ENCODE measurements around the gene ANKS3.

The ANKS3 gene

GRCh38 chr16:4693956-4694641, 40.0 kb downstream of the ANKS3 start:
- peak; percentile 70 for DNase-seq (ENCODE audit: low read depth)
- no peak for TF ChIP-seq CTCF (conservative IDR thresholded peaks at IDR 0.05; ENCODE audit: control insufficient read depth, insufficient read depth, low read depth, low read length)
- peak overlapping the region; percentile 70 for H3K4me3 ChIP-seq (ENCODE audit: control insufficient read depth, low read depth, low read length)

DNA sequence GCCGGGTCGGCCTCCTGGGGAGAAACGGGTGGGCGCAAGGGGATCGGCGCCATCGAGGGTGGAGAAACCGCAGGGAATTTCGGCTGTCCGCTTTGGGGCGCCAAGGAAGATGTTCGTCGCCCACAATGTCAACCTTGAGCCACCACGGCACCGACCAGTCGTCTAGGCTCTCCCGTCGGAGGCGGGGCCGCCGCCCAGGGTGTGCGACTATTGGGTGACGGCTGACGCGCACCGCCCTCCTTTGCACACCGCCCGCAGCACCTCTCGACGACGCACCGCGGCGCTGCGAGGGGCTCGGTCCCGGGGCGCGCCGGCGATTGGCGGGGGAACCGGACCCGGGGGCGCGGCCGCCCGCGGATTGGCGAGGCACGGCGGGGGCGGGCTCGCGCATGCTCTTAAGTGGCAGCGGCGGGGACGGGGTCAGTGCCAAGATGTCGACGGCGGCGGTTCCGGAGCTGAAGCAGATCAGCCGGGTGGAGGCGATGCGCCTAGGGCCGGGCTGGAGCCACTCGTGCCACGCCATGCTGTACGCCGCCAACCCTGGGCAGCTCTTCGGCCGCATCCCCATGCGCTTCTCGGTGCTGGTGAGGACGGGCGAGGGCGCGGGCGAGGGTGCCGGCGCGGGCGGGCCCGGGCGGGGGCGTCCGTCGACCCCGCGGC, 40.6 kb downstream of the ANKS3 start, which contains the start of gene NUDT16L1:
Gene NUDT16L1, plus strand, starts transcription at position 267 of the 660 bp plus-strand sequence. Its CDS starts 165 bp downstream, at position 432.
- no peak for TF ChIP-seq CTCF (conservative IDR thresholded peaks at IDR 0.05; ENCODE audit: control insufficient read depth, insufficient read depth, low read depth, low read length)
- peak within 1 kb of the TSS; percentile 70 for H3K4me3 ChIP-seq (ENCODE audit: control insufficient read depth, low read depth, low read length)
- DNase-seq (ENCODE audit: low read depth) = peak; percentile 87

- H3K4me3 ChIP-seq (ENCODE audit: control insufficient read depth, low read depth, low read length) = peak overlapping the region; percentile 62
- no peak for DNase-seq (ENCODE audit: low read depth)
- no peak for TF ChIP-seq CTCF (conservative IDR thresholded peaks at IDR 0.05; ENCODE audit: control insufficient read depth, insufficient read depth, low read depth, low read length)
Observed at GRCh38 chr16:4692460-4693295, 41.4 kb downstream of the ANKS3 start.

DNA sequence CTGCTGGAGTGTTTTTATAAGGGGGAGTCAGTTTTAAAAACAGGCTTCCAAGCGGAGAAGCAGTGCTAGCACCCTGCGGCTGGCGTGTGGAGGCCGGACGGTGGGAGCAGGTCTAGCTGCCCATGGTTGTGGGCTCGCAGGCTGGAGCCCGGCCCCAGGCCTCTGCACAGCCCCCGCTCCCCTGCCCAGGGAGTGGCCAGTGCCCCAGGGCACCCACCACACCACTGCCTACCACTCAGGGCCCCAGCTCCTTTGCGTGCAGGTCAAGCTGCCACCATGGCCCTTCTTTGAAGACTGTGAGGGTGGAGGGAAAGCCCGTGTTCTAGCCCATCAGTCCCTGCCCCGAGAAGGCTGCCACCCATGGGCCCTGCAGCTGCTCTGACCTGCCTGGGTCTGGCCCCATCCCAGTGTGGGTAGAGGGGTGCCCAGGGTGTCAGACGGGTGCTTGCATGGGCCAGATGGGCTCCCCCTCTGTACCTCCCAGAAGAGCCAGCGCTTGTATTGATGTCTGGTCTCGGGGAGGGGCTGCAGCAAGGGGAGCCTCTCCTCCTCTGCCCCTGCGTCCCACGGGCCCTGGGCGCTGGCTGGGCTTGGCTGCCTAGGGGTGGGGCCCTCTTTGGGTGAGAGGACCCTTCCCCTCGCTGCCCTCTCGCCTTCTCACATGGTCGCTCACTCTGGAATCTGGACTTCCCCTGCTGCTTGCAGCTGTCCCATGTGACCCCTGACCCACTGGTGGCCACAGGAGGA, 42.2 kb downstream of the ANKS3 start:
- H3K4me3 ChIP-seq (ENCODE audit: control insufficient read depth, low read depth, low read length) = no peak overlapping the region
- TF ChIP-seq CTCF (conservative IDR thresholded peaks at IDR 0.05; ENCODE audit: control insufficient read depth, insufficient read depth, low read depth, low read length) = no peak
- no peak for DNase-seq (ENCODE audit: low read depth)

DNA sequence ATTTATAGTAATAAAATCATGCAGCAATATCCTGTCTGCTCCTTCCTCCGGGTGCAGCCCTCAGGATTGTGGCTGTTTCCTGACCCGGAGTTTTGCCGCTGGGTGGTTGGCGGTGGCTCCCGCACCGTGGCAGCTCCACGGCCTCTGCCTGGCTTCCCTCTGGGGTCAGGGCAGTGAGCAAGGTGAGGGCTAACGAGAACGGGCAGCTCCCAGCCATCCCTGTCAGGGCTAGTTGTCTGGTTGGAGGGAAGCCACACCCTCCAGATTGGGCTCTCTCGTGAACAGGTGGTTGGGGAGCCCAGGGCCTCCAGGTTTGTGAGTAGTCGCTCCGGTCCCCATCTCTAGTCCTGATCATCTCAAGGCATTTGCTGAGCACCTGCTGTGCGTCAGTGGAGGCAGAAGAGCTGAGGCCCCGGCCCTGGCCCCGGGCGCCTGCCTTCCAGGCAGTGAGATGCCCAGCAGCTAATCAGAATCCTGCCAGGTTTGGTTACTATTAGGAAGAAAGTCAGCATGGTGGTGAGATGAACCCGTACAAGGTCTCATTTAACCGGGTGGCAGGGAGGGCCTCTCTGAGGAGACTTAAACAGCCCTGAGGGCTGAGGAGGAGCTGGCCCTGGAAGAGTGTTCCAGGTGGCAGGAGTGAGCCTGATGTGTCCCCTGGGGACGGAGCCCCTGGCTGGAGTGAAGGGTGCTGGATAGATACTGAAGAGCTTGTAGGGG, 43.0 kb downstream of the ANKS3 start:
- no peak for DNase-seq (ENCODE audit: low read depth)
- H3K4me3 ChIP-seq (ENCODE audit: control insufficient read depth, low read depth, low read length) = no peak overlapping the region

More for the DNA sequence above, 43.0 kb downstream of the ANKS3 start:
- no peak for TF ChIP-seq CTCF (conservative IDR thresholded peaks at IDR 0.05; ENCODE audit: control insufficient read depth, insufficient read depth, low read depth, low read length)
